ENCODE measurements around the gene LSM14B.
"Not testable (repeated sequence)": the region's sequence is repeated elsewhere in the genome, so short reads cannot be mapped to it uniquely, and the experiment has no call there.

Gene LSM14B

GRCh38 chr20:62143957-62144825 lies 21.9 kb downstream of the LSM14B start:
- peak; percentile 82 for DNase-seq
- peak overlapping the region; percentile 84 for H3K27ac Mint-ChIP-seq
- H3K4me3 Mint-ChIP-seq = peak overlapping the region; percentile 78
- no peaks in the 10 kb centered on the region for H3K27me3 Mint-ChIP-seq
- H3K36me3 Mint-ChIP-seq (ENCODE audit: low read depth) = peaks cover 49% of the 10 kb centered on the region
- no peaks in the 10 kb centered on the region for H3K9me3 Mint-ChIP-seq
- H3K4me1 Mint-ChIP-seq (ENCODE audit: low read depth) = peaks cover 65% of the 10 kb centered on the region

- Mint-ChIP-seq H3K36me3 (ENCODE audit: low read depth) (peaks cover 37% of the 10 kb centered on the region), H3K27me3 (no peaks in the 10 kb centered on the region), H3K9me3 (no peaks in the 10 kb centered on the region), H3K27ac (no peak overlapping the region), H3K4me1 (ENCODE audit: low read depth) (peaks cover 64% of the 10 kb centered on the region), H3K4me3 (peak overlapping the region; percentile 78)
- no peak for DNase-seq
These were observed 23.4 kb downstream of the LSM14B start for GRCh38 chr20:62145688-62146018.

GRCh38 chr20:62146019-62146755 lies 23.9 kb downstream of the LSM14B start:
- H3K4me1 Mint-ChIP-seq (ENCODE audit: low read depth) = peaks cover 58% of the 10 kb centered on the region
- no peaks in the 10 kb centered on the region for H3K9me3 Mint-ChIP-seq
- H3K27me3 Mint-ChIP-seq = no peaks in the 10 kb centered on the region
- no peak overlapping the region for H3K4me3 Mint-ChIP-seq
- H3K27ac Mint-ChIP-seq = peak overlapping the region; percentile 26
- peaks cover 34% of the 10 kb centered on the region for H3K36me3 Mint-ChIP-seq (ENCODE audit: low read depth)
- DNase-seq = no peak

GRCh38 chr20:62147125-62147524 lies 24.9 kb downstream of the LSM14B start:
- Mint-ChIP-seq H3K27ac (no peak overlapping the region), H3K36me3 (ENCODE audit: low read depth) (peaks cover 30% of the 10 kb centered on the region), H3K4me3 (no peak overlapping the region), H3K9me3 (no peaks in the 10 kb centered on the region), H3K4me1 (ENCODE audit: low read depth) (peaks cover 49% of the 10 kb centered on the region), H3K27me3 (no peaks in the 10 kb centered on the region)
- DNase-seq = no peak

- no peak for DNase-seq
- Mint-ChIP-seq H3K36me3 (ENCODE audit: low read depth) (peaks cover 31% of the 10 kb centered on the region), H3K27ac (no peak overlapping the region), H3K27me3 (no peaks in the 10 kb centered on the region), H3K4me1 (ENCODE audit: low read depth) (peaks cover 49% of the 10 kb centered on the region), H3K9me3 (peaks cover 2% of the 10 kb centered on the region), H3K4me3 (no peak overlapping the region)
These were observed 25.3 kb downstream of the LSM14B start for GRCh38 chr20:62147528-62147927.

GRCh38 chr20:62148383-62148782 lies 26.1 kb downstream of the LSM14B start:
- H3K36me3 Mint-ChIP-seq (ENCODE audit: low read depth) = peaks cover 39% of the 10 kb centered on the region
- not testable (repeated sequence) for DNase-seq, H3K27ac Mint-ChIP-seq, H3K27me3 Mint-ChIP-seq, H3K9me3 Mint-ChIP-seq, H3K4me3 Mint-ChIP-seq
- H3K4me1 Mint-ChIP-seq (ENCODE audit: low read depth) = peaks cover 49% of the 10 kb centered on the region

- no peak overlapping the region for H3K27ac Mint-ChIP-seq
- no peak overlapping the region for H3K4me3 Mint-ChIP-seq
- peaks cover 45% of the 10 kb centered on the region for H3K36me3 Mint-ChIP-seq (ENCODE audit: low read depth)
- H3K27me3 Mint-ChIP-seq = no peaks in the 10 kb centered on the region
- DNase-seq = no peak
- peaks cover 53% of the 10 kb centered on the region for H3K4me1 Mint-ChIP-seq (ENCODE audit: low read depth)
- H3K9me3 Mint-ChIP-seq = peaks cover 5% of the 10 kb centered on the region
These were observed 26.6 kb downstream of the LSM14B start for GRCh38 chr20:62148908-62149314.

- Mint-ChIP-seq H3K9me3 (peaks cover 5% of the 10 kb centered on the region), H3K4me3 (no peak overlapping the region), H3K4me1 (ENCODE audit: low read depth) (peaks cover 51% of the 10 kb centered on the region), H3K36me3 (ENCODE audit: low read depth) (peaks cover 51% of the 10 kb centered on the region), H3K27me3 (no peaks in the 10 kb centered on the region), H3K27ac (no peak overlapping the region)
- no peak for DNase-seq
These were observed 27.4 kb downstream of the LSM14B start for GRCh38 chr20:62149532-62150309.

GRCh38 chr20:62150310-62150575 lies 28.0 kb downstream of the LSM14B start:
- Mint-ChIP-seq H3K27ac (no peak overlapping the region), H3K9me3 (peaks cover 5% of the 10 kb centered on the region), H3K36me3 (ENCODE audit: low read depth) (peaks cover 55% of the 10 kb centered on the region), H3K27me3 (no peaks in the 10 kb centered on the region), H3K4me3 (no peak overlapping the region), H3K4me1 (ENCODE audit: low read depth) (peaks cover 47% of the 10 kb centered on the region)
- no peak for DNase-seq

GRCh38 chr20:62151225-62151624 lies 28.9 kb downstream of the LSM14B start:
- Mint-ChIP-seq H3K36me3 (ENCODE audit: low read depth) (peaks cover 55% of the 10 kb centered on the region), H3K4me3 (no peak overlapping the region), H3K4me1 (ENCODE audit: low read depth) (peaks cover 47% of the 10 kb centered on the region), H3K27ac (no peak overlapping the region), H3K9me3 (peaks cover 5% of the 10 kb centered on the region), H3K27me3 (no peaks in the 10 kb centered on the region)
- DNase-seq = no peak

- Mint-ChIP-seq H3K27ac (no peak overlapping the region), H3K36me3 (ENCODE audit: low read depth) (peaks cover 53% of the 10 kb centered on the region), H3K4me3 (no peak overlapping the region), H3K27me3 (no peaks in the 10 kb centered on the region), H3K4me1 (ENCODE audit: low read depth) (peaks cover 47% of the 10 kb centered on the region), H3K9me3 (peaks cover 5% of the 10 kb centered on the region)
- no peak for DNase-seq
These were observed 29.6 kb downstream of the LSM14B start for GRCh38 chr20:62151835-62152364.

GRCh38 chr20:62155428-62156253 lies 33.4 kb downstream of the LSM14B start:
- Mint-ChIP-seq H3K4me1 (ENCODE audit: low read depth) (peaks cover 46% of the 10 kb centered on the region), H3K36me3 (ENCODE audit: low read depth) (peaks cover 63% of the 10 kb centered on the region), H3K9me3 (peaks cover 5% of the 10 kb centered on the region), H3K27me3 (no peaks in the 10 kb centered on the region), H3K4me3 (no peak overlapping the region), H3K27ac (no peak overlapping the region)
- no peak for DNase-seq

GRCh38 chr20:62156254-62156556 lies 33.9 kb downstream of the LSM14B start:
- Mint-ChIP-seq H3K27me3 (no peaks in the 10 kb centered on the region), H3K36me3 (ENCODE audit: low read depth) (peaks cover 67% of the 10 kb centered on the region), H3K4me3 (no peak overlapping the region), H3K27ac (no peak overlapping the region), H3K4me1 (ENCODE audit: low read depth) (peaks cover 47% of the 10 kb centered on the region), H3K9me3 (peaks cover 5% of the 10 kb centered on the region)
- DNase-seq = no peak
